HG03159 (cell line): ENCODE measurements around the gene IQCE.
"Not testable (repeated sequence)": the region's sequence is repeated elsewhere in the genome, so short reads cannot be mapped to it uniquely, and the experiment has no call there.

Source experiments
- ATAC-seq: cut with Tn5 transposase; IDR thresholded peaks from one replicate; pipeline ENCODE4 v1.9.1; 2021; ENCODE audit warnings: mild to moderate bottlenecking, moderate library complexity; ENCODE audit not compliant: unreplicated experiment

IQCE gene

GRCh38 chr7:2575733-2576340, 17.1 kb downstream of the IQCE start:
- ATAC-seq, result no peak

GRCh38 chr7:2576742-2577491, 18.1 kb downstream of the IQCE start:
- no peak for ATAC-seq

- ATAC-seq, result no peak
These were observed 19.3 kb downstream of the IQCE start for GRCh38 chr7:2577914-2578680.

GRCh38 chr7:2580636-2581035, 21.9 kb downstream of the IQCE start:
- ATAC-seq, result no peak

GRCh38 chr7:2582006-2582735, 23.4 kb downstream of the IQCE start:
- no peak for ATAC-seq

GRCh38 chr7:2583798-2584580, 25.2 kb downstream of the IQCE start:
- ATAC-seq, result no peak

GRCh38 chr7:2585446-2585845, 26.7 kb downstream of the IQCE start:
- ATAC-seq, result no peak

- ATAC-seq, result no peak
These were observed 27.7 kb downstream of the IQCE start for GRCh38 chr7:2586326-2587020.

GRCh38 chr7:2587134-2587533, 28.4 kb downstream of the IQCE start:
- no peak for ATAC-seq

GRCh38 chr7:2587778-2588177, 29.0 kb downstream of the IQCE start:
- no peak for ATAC-seq

GRCh38 chr7:2589341-2589740, 30.6 kb downstream of the IQCE start:
- no peak for ATAC-seq

- not testable (repeated sequence) for ATAC-seq
These were observed 31.2 kb downstream of the IQCE start for GRCh38 chr7:2589941-2590340.

GRCh38 chr7:2592375-2592865, 33.6 kb downstream of the IQCE start:
- ATAC-seq, result no peak

GRCh38 chr7:2593036-2593727, 34.4 kb downstream of the IQCE start:
- no peak for ATAC-seq

GRCh38 chr7:2594599-2594998, 35.8 kb downstream of the IQCE start:
- ATAC-seq, result no peak

GRCh38 chr7:2595258-2595860, 36.6 kb downstream of the IQCE start:
- ATAC-seq, result no peak

- ATAC-seq, result no peak
These were observed 37.9 kb downstream of the IQCE start for GRCh38 chr7:2596464-2597272.

- ATAC-seq, result no peak
These were observed 38.5 kb downstream of the IQCE start for GRCh38 chr7:2597273-2597640.
